OCI-LY3 (cell line): ENCODE measurements around the gene B4GALNT3.

Source experiments
- EZH2phosphoT487 ChIP-seq: fragments of 200-600 bp; shearing (Covaris generic); IDR thresholded peaks from 2 replicates; pipeline ENCODE4 v1.6.1; 2018; ENCODE audit warnings: antibody characterized with exemption, mixed run types, low read depth
- TF ChIP-seq, protein P1 (sequence below): fragments of 200-600, 300-600 bp; sonication (generic); IDR thresholded peaks from 2 replicates; pipeline ENCODE4 v1.5.1; 2014; ENCODE audit warnings: antibody characterized with exemption, low read length, low read depth

- TF ChIP-seq, protein P1, sequence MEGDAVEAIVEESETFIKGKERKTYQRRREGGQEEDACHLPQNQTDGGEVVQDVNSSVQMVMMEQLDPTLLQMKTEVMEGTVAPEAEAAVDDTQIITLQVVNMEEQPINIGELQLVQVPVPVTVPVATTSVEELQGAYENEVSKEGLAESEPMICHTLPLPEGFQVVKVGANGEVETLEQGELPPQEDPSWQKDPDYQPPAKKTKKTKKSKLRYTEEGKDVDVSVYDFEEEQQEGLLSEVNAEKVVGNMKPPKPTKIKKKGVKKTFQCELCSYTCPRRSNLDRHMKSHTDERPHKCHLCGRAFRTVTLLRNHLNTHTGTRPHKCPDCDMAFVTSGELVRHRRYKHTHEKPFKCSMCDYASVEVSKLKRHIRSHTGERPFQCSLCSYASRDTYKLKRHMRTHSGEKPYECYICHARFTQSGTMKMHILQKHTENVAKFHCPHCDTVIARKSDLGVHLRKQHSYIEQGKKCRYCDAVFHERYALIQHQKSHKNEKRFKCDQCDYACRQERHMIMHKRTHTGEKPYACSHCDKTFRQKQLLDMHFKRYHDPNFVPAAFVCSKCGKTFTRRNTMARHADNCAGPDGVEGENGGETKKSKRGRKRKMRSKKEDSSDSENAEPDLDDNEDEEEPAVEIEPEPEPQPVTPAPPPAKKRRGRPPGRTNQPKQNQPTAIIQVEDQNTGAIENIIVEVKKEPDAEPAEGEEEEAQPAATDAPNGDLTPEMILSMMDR: no peak
- TF ChIP-seq EZH2phosphoT487: no peak
These were observed 148.7 kb downstream of the B4GALNT3 start for GRCh38 chr12:608413-608812.
